ENCODE results near the gene HTRA2.

The HTRA2 gene

GRCh38 chr2:74578408-74578807 lies 48.7 kb downstream of the HTRA2 start:
- DNase-seq (ENCODE audit: insufficient read length, low spot score) (no peak), FAIRE-seq (peak; percentile 56)
- TF ChIP-seq POLR2A (IDR thresholded peaks at IDR 0.05; ENCODE audit: low read depth, low read length) (no peak), PAX5 (IDR thresholded peaks at IDR 0.05; ENCODE audit: insufficient read depth, low read length, severe bottlenecking) (no peak)

- DNase-seq (ENCODE audit: insufficient read length, low spot score) = no peak
- TF ChIP-seq POU2F2 (IDR thresholded peaks at IDR 0.05; ENCODE audit: low read depth, low read length) = no peak
- no peak for TF ChIP-seq TAF1 (IDR thresholded peaks at IDR 0.05; ENCODE audit: low read depth, low read length)
- no peak for TF ChIP-seq SPI1 (IDR thresholded peaks at IDR 0.05; ENCODE audit: low read depth, low read length)
- no peak for TF ChIP-seq POLR2AphosphoS5 (IDR thresholded peaks at IDR 0.05; ENCODE audit: low read depth, low read length)
- no peak for TF ChIP-seq PAX5 (IDR thresholded peaks at IDR 0.05; ENCODE audit: insufficient read depth, low read length, severe bottlenecking)
- TF ChIP-seq POLR2A (IDR thresholded peaks at IDR 0.05; ENCODE audit: low read depth, low read length) = no peak
Observed at GRCh38 chr2:74581463-74581862, 51.7 kb downstream of the HTRA2 start.

GRCh38 chr2:74582184-74582583 lies 52.5 kb downstream of the HTRA2 start:
- FAIRE-seq = no peak
- DNase-seq (ENCODE audit: insufficient read length, low spot score) = no peak
- TF ChIP-seq POLR2AphosphoS5 (IDR thresholded peaks at IDR 0.05; ENCODE audit: low read depth, low read length) = no peak
- no peak for TF ChIP-seq PAX5 (IDR thresholded peaks at IDR 0.05; ENCODE audit: insufficient read depth, low read length, severe bottlenecking)
- TF ChIP-seq SPI1 (IDR thresholded peaks at IDR 0.05; ENCODE audit: low read depth, low read length) = no peak
- no peak for TF ChIP-seq POLR2A (IDR thresholded peaks at IDR 0.05; ENCODE audit: low read depth, low read length)
- TF ChIP-seq TAF1 (IDR thresholded peaks at IDR 0.05; ENCODE audit: low read depth, low read length) = no peak
- no peak for TF ChIP-seq POU2F2 (IDR thresholded peaks at IDR 0.05; ENCODE audit: low read depth, low read length)

More at GRCh38 chr2:74581463-74581862, 51.7 kb downstream of the HTRA2 start:
- FAIRE-seq = no peak
